Measurements from ENCODE around the gene TRAFD1.

- TF ChIP-seq FOXA1 (IDR thresholded peaks at IDR 0.05) (no peak), SP1 (IDR thresholded peaks at IDR 0.05) (no peak), TARDBP (IDR thresholded peaks at IDR 0.05) (no peak)
Measured at GRCh38 chr12:112199136-112199535, 73.8 kb downstream of the TRAFD1 start.

All from HEK293T (cell line).